ENCODE measurements around the gene DERA. TPM values are rescaled to one million over a fixed set of nuclear protein-coding genes. Genes with fewer than 3 reads are reported as not detected.

DERA gene
- total and polyA plus RNA-seq, 2 of the 8 experiments (the other 6 are each of a cell fraction or from before 2014, with no cell fraction given) = 13.1 to 17.1 TPM

DNA sequence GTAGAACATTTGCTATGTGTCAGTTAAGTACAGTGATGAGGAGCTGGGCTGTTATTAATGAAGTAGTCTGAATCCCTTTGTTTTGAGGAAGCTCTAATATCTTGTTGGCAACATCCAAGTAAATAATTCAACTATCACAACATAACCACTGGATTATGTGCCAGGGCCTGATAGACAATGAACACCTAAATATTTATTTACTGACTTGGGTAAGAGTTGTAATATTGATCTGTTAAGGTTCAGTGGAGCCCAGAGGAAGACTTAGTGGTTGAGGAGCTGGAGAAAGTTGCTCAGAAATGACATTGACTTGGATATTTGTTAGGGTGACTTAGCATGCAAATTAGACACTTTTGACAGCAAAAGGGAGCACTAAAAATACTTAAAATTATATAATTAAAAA, 26.8 kb downstream of the DERA start (continued):
- TF ChIP-seq CHD7 (IDR thresholded peaks at IDR 0.05; ENCODE audit: insufficient replicate concordance, low read length) = no peak
- no peak for TF ChIP-seq EP300 (IDR thresholded peaks at IDR 0.05; ENCODE audit: borderline replicate concordance in 1 of 2, low read depth in 2 of 2, low read length in 2 of 2)
- TF ChIP-seq RXRA (IDR thresholded peaks at IDR 0.05; ENCODE audit: insufficient read depth, low read depth, low read length) = no peak
- no peak for TF ChIP-seq EZH2 (IDR thresholded peaks at IDR 0.05; ENCODE audit: low read depth, low read length, severe bottlenecking)
